HepG2 (cell line): Measurements from ENCODE around the gene LASP1. TPM values are rescaled to one million over a fixed set of nuclear protein-coding genes. Genes with fewer than 3 reads are reported as not detected.

ENCODE experiments used
- CHD4 ChIP-seq: fragments of 200-600 bp; sonication (generic); IDR thresholded peaks from 2 replicates; pipeline ENCODE4 v1.7.0; 2017; ENCODE audit warnings: mild to moderate bottlenecking, low read length, borderline replicate concordance
- HMGA1 ChIP-seq: sonication (generic); formaldehyde crosslinking; conservative IDR thresholded peaks from 2 replicates; pipeline ENCODE4 v1.4.0; 2020; ENCODE audit warnings: missing genetic modification reagents
- HNF4G ChIP-seq, 2 experiments: sonication (generic) in 1 of 2; formaldehyde crosslinking in 1 of 2; IDR thresholded peaks; 2 replicates each; pipeline versions ENCODE4 v1.4.0 to v1.6.1; 2011 to 2020; ENCODE audit warnings: borderline replicate concordance in 2 of 2, low read depth in 2 of 2, mild to moderate bottlenecking in 2 of 2, low read length in 1 of 2, missing genetic modification reagents in 1 of 2, moderate library complexity in 1 of 2
- NFIC ChIP-seq: IDR thresholded peaks from 2 replicates; pipeline ENCODE4 v1.6.1; 2012; ENCODE audit warnings: mild to moderate bottlenecking, low read length, inconsistent platforms
- NFYB ChIP-seq: sonication (generic); formaldehyde crosslinking; IDR thresholded peaks from 2 replicates; pipeline ENCODE4 v1.4.0; 2020; ENCODE audit warnings: missing genetic modification reagents
- POLR2A ChIP-seq, 2 experiments: IDR thresholded peaks; 2 replicates each; pipeline ENCODE4 v1.6.1; 2011; ENCODE audit warnings: low read depth in 2 of 2, low read length in 2 of 2, mild to moderate bottlenecking in 1 of 2, moderate library complexity in 1 of 2; ENCODE audit not compliant: insufficient read depth in 1 of 2
- YEATS4 ChIP-seq: sonication (generic); formaldehyde crosslinking; IDR thresholded peaks from 2 replicates; pipeline ENCODE4 v1.4.0; 2020; ENCODE audit warnings: missing genetic modification reagents, borderline replicate concordance
- ZMYM4 ChIP-seq: sonication (generic); formaldehyde crosslinking; IDR thresholded peaks from 2 replicates; pipeline ENCODE4 v1.8.1; 2023; ENCODE audit warnings: mild to moderate bottlenecking, missing genetic modification reagents
- ZNF263 ChIP-seq: sonication (generic); formaldehyde crosslinking; IDR thresholded peaks from 2 replicates; pipeline ENCODE4 v1.4.0; 2020; ENCODE audit warnings: missing genetic modification reagents
- ZNF274 ChIP-seq: sonication (generic); formaldehyde crosslinking; IDR thresholded peaks from 2 replicates; pipeline ENCODE4 v1.5.1; 2020; ENCODE audit warnings: mild to moderate bottlenecking, missing genetic modification reagents
- ZNF382 ChIP-seq: sonication (generic); formaldehyde crosslinking; IDR thresholded peaks from 2 replicates; pipeline ENCODE4 v1.5.0; 2020; ENCODE audit warnings: missing genetic modification reagents, mild to moderate bottlenecking, borderline replicate concordance
- ZNF530 ChIP-seq: sonication (generic); formaldehyde crosslinking; IDR thresholded peaks from 2 replicates; pipeline ENCODE4 v1.5.0; 2020; ENCODE audit warnings: low read depth, mild to moderate bottlenecking, missing genetic modification reagents
- ZNF788 ChIP-seq: sonication (generic); formaldehyde crosslinking; IDR thresholded peaks from 2 replicates; pipeline ENCODE4 v1.5.0; 2020; ENCODE audit warnings: mild to moderate bottlenecking, missing genetic modification reagents, borderline replicate concordance
- polyA plus RNA-seq, 8 experiments: library from polyadenylated mRNA; depleted of rRNA in 3 of 8; stranded (reverse) in 7 of 8; unstranded in 1 of 8; fragments of >200 nt; fragmentation: Illumina TruSeq in 4 of 8; extraction: Trizol in 4 of 8; gene quantifications; 2 replicates each; pipeline versions ENCODE4 v1.2.1 to v1.2.3, GENCODE V29; 2011 to 2016; ENCODE audit warnings: low read depth in 4 of 8, missing spikeins in 1 of 8, mixed read lengths in 1 of 8; ENCODE audit not compliant: insufficient read depth in 1 of 8
- total RNA-seq, 5 experiments: library from RNA; depleted of rRNA; stranded (reverse); fragments of >200 nt; fragmentation: Illumina TruSeq; extraction: Trizol; gene quantifications; 2 replicates each; pipeline ENCODE4 v1.2.3, GENCODE V29; 2016; ENCODE audit warnings: low read depth in 1 of 5
- TF ChIP-seq, protein P1 (sequence below): sonication (generic); formaldehyde crosslinking; conservative IDR thresholded peaks from 2 replicates; pipeline ENCODE4 v1.4.0; 2020; ENCODE audit warnings: missing genetic modification reagents
- TF ChIP-seq, protein P2 (sequence below): IDR thresholded peaks from 2 replicates; pipeline ENCODE4 v1.6.1; 2016; ENCODE audit warnings: low read depth, missing genetic modification reagents, missing compliant biosample characterization
- TF ChIP-seq, protein P3 (sequence below): sonication (generic); formaldehyde crosslinking; IDR thresholded peaks from 2 replicates; pipeline ENCODE4 v1.4.0; 2020; ENCODE audit warnings: low read depth, missing genetic modification reagents

Gene LASP1
- total and polyA plus RNA-seq, 2 of the 13 experiments (the other 11 are each of a cell fraction or from before 2014, with no cell fraction given): 70.1 to 97.0 TPM

DNA sequence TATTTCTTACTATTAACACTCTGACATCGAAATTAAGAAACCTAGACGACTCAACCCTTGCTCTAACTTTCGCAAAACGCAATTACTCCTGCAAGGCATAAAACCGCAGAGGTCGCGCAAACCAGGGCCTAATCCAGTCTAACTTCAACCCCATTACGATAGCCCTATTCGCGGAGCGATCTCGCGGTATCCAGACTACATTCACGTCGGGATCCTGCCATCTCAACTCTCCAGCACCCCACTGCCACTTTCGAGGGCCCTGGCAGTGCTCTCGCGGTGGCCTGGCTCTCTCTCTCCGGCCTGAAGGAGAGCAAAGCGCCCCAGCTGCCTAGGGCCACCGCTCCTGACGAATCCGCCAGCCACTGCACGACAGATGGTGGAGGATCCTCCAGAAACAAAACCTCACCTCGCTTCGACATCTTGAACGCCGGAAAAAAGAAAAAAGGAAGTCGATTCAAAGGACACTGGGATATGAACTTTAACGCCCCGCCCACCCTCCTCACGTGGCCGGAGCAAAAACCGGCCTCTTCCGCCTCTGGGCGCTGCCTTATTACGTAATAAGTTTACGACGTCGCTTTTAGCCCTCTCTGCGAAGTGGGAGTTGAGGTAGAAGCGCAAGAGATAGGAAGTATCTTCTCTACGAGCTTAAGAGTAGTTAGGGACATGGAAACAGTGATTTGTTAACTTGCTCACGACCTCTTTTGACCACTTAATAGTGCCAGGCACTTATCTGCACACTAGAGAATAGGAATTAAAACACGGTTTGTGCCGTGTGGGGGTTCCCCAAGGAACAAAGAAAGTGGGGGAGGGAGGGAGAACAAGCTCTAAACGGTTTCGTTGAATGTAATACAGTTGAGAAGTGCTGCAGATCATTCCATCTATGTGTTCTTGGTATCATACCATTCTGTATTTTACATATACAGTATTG lies 16.3 kb upstream of the LASP1 start, which contains the start of gene RPL23 (continued):
- TF ChIP-seq, protein P1, sequence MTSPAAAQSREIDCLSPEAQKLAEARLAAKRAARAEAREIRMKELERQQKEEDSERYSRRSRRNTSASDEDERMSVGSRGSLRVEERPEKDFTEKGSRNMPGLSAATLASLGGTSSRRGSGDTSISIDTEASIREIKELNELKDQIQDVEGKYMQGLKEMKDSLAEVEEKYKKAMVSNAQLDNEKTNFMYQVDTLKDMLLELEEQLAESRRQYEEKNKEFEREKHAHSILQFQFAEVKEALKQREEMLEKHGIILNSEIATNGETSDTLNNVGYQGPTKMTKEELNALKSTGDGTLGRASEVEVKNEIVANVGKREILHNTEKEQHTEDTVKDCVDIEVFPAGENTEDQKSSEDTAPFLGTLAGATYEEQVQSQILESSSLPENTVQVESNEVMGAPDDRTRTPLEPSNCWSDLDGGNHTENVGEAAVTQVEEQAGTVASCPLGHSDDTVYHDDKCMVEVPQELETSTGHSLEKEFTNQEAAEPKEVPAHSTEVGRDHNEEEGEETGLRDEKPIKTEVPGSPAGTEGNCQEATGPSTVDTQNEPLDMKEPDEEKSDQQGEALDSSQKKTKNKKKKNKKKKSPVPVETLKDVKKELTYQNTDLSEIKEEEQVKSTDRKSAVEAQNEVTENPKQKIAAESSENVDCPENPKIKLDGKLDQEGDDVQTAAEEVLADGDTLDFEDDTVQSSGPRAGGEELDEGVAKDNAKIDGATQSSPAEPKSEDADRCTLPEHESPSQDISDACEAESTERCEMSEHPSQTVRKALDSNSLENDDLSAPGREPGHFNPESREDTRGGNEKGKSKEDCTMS: no peak; the same call in none of the 2 replicates
- TF ChIP-seq NFYB (CRISPR knock-in tag) (0 out of 2 replicates have a peak, but pooled peaks have one; percentile 25), ZNF382 (CRISPR knock-in tag) (no peak), YEATS4 (peak; percentile 100), ZNF788 (CRISPR knock-in tag) (peak; percentile 90; the same call in 1 of the 2 replicates), ZNF274 (CRISPR knock-in tag) (peak; percentile 98), ZMYM4 (CRISPR knock-in tag) (peak; percentile 89), HNF4G (IDR thresholded peaks at IDR 0.05; ENCODE audit: borderline replicate concordance, low read depth, low read length) (no peak), HNF4G (CRISPR knock-in tag; IDR thresholded peaks at IDR 0.05; ENCODE audit: borderline replicate concordance, low read depth) (no peak; the same call in 1 of the 2 replicates), NFIC (peak; percentile 79; the same call in 1 of the 2 replicates), POLR2A (IDR thresholded peaks at IDR 0.05; ENCODE audit: insufficient read depth in 1 of 2, low read depth in 2 of 2, low read length in 2 of 2) (peak; percentile 99), HMGA1 (CRISPR knock-in tag) (no peak), ZNF263 (CRISPR knock-in tag) (peak; percentile 68), ZNF530 (no peak), CHD4 (peak; percentile 21; the same call in 1 of the 2 replicates)
- TF ChIP-seq, protein P2, sequence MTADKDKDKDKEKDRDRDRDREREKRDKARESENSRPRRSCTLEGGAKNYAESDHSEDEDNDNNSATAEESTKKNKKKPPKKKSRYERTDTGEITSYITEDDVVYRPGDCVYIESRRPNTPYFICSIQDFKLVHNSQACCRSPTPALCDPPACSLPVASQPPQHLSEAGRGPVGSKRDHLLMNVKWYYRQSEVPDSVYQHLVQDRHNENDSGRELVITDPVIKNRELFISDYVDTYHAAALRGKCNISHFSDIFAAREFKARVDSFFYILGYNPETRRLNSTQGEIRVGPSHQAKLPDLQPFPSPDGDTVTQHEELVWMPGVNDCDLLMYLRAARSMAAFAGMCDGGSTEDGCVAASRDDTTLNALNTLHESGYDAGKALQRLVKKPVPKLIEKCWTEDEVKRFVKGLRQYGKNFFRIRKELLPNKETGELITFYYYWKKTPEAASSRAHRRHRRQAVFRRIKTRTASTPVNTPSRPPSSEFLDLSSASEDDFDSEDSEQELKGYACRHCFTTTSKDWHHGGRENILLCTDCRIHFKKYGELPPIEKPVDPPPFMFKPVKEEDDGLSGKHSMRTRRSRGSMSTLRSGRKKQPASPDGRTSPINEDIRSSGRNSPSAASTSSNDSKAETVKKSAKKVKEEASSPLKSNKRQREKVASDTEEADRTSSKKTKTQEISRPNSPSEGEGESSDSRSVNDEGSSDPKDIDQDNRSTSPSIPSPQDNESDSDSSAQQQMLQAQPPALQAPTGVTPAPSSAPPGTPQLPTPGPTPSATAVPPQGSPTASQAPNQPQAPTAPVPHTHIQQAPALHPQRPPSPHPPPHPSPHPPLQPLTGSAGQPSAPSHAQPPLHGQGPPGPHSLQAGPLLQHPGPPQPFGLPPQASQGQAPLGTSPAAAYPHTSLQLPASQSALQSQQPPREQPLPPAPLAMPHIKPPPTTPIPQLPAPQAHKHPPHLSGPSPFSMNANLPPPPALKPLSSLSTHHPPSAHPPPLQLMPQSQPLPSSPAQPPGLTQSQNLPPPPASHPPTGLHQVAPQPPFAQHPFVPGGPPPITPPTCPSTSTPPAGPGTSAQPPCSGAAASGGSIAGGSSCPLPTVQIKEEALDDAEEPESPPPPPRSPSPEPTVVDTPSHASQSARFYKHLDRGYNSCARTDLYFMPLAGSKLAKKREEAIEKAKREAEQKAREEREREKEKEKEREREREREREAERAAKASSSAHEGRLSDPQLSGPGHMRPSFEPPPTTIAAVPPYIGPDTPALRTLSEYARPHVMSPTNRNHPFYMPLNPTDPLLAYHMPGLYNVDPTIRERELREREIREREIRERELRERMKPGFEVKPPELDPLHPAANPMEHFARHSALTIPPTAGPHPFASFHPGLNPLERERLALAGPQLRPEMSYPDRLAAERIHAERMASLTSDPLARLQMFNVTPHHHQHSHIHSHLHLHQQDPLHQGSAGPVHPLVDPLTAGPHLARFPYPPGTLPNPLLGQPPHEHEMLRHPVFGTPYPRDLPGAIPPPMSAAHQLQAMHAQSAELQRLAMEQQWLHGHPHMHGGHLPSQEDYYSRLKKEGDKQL (CRISPR knock-in tag): 0 out of 2 replicates have a peak, but pooled peaks have one; percentile 12
- TF ChIP-seq, protein P3, sequence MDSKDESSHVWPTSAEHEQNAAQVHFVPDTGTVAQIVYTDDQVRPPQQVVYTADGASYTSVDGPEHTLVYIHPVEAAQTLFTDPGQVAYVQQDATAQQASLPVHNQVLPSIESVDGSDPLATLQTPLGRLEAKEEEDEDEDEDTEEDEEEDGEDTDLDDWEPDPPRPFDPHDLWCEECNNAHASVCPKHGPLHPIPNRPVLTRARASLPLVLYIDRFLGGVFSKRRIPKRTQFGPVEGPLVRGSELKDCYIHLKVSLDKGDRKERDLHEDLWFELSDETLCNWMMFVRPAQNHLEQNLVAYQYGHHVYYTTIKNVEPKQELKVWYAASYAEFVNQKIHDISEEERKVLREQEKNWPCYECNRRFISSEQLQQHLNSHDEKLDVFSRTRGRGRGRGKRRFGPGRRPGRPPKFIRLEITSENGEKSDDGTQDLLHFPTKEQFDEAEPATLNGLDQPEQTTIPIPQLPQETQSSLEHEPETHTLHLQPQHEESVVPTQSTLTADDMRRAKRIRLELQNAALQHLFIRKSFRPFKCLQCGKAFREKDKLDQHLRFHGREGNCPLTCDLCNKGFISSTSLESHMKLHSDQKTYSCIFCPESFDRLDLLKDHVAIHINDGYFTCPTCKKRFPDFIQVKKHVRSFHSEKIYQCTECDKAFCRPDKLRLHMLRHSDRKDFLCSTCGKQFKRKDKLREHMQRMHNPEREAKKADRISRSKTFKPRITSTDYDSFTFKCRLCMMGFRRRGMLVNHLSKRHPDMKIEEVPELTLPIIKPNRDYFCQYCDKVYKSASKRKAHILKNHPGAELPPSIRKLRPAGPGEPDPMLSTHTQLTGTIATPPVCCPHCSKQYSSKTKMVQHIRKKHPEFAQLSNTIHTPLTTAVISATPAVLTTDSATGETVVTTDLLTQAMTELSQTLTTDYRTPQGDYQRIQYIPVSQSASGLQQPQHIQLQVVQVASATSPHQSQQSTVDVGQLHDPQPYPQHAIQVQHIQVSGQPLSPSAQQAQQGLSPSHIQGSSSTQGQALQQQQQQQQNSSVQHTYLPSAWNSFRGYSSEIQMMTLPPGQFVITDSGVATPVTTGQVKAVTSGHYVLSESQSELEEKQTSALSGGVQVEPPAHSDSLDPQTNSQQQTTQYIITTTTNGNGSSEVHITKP: peak; percentile 92
